K562 (cell line): ENCODE measurements around the gene CISD2. TPM values are rescaled to one million over a fixed set of nuclear protein-coding genes. Genes with fewer than 3 reads are reported as not detected.

ENCODE experiments used
- CTCFL ChIP-seq: IDR thresholded peaks from 2 replicates; pipeline ENCODE4 v1.6.1; 2011; ENCODE audit warnings: borderline replicate concordance, low read depth, mild to moderate bottlenecking, moderate library complexity, low read length; ENCODE audit not compliant: insufficient read depth, poor library complexity, severe bottlenecking
- DEAF1 ChIP-seq: fragments of 450-650 bp; formaldehyde crosslinking; IDR thresholded peaks from 2 replicates; pipeline ENCODE4 v1.4.0; 2020; ENCODE audit warnings: mild to moderate bottlenecking, moderate library complexity
- ERF ChIP-seq: fragments of 450-650 bp; formaldehyde crosslinking; IDR thresholded peaks from 2 replicates; pipeline ENCODE4 v1.4.0; 2020; ENCODE audit warnings: mild to moderate bottlenecking, mixed read lengths
- FOS ChIP-seq: IDR thresholded peaks from 3 replicates; pipeline ENCODE4 v1.6.1; 2011; ENCODE audit not compliant: insufficient read length; ENCODE audit errors: extremely low read depth
- KLF6 ChIP-seq: fragments of 250-450 bp; sonication (Bioruptor Pico); IDR thresholded peaks from 2 replicates; pipeline ENCODE4 v1.4.0; 2020; ENCODE audit warnings: mild to moderate bottlenecking, moderate library complexity, borderline replicate concordance
- MECOM ChIP-seq: fragments of 250-450 bp; sonication (Bioruptor Pico); IDR thresholded peaks from 2 replicates; pipeline ENCODE4 v1.8.0; 2022; ENCODE audit warnings: inconsistent platforms
- MXD1 ChIP-seq: fragments of 250-450 bp; sonication (Bioruptor Pico); IDR thresholded peaks from 2 replicates; pipeline ENCODE4 v1.8.0; 2021; ENCODE audit warnings: borderline replicate concordance, mild to moderate bottlenecking, moderate library complexity; ENCODE audit not compliant: poor library complexity, severe bottlenecking
- NBN ChIP-seq: fragments of 450-650 bp; IDR thresholded peaks from 2 replicates; pipeline ENCODE4 v1.6.1; 2016; ENCODE audit warnings: low read depth, mild to moderate bottlenecking
- PBX2 ChIP-seq, 2 experiments: IDR thresholded peaks in 1 of 2; conservative IDR thresholded peaks in 1 of 2; 2 replicates each; pipeline ENCODE4 v1.6.1; 2016; ENCODE audit warnings: low read depth in 2 of 2, mild to moderate bottlenecking in 1 of 2, missing compliant biosample characterization in 1 of 2, missing genetic modification characterization in 1 of 2, moderate library complexity in 1 of 2
- RAD21 ChIP-seq, 2 experiments: fragments of 250-450 bp in 1 of 2; fragments of 450-650 bp in 1 of 2; sonication (Bioruptor Pico) in 1 of 2; formaldehyde crosslinking in 1 of 2; IDR thresholded peaks in 1 of 2; conservative IDR thresholded peaks in 1 of 2; 2 replicates each; pipeline versions ENCODE4 v1.4.0 to v1.8.0; 2020 to 2022; ENCODE audit warnings: mild to moderate bottlenecking in 2 of 2, moderate library complexity in 1 of 2
- SRSF1 ChIP-seq: fragments of 200-400 bp; formaldehyde crosslinking; IDR thresholded peaks from 2 replicates; pipeline ENCODE4 v1.6.1; 2017; ENCODE audit warnings: mild to moderate bottlenecking, low read depth, low read length, moderate library complexity
- XRCC5 ChIP-seq: fragments of 200-400 bp; formaldehyde crosslinking; IDR thresholded peaks from 2 replicates; pipeline ENCODE4 v1.6.1; 2017; ENCODE audit warnings: low read depth, mild to moderate bottlenecking, low read length
- ZNF134 ChIP-seq: fragments of 250-450 bp; sonication (Bioruptor Pico); conservative IDR thresholded peaks from 2 replicates; pipeline ENCODE4 v1.4.0; 2020
- polyA plus RNA-seq, 8 experiments: library from polyadenylated mRNA; depleted of rRNA in 4 of 8; stranded (reverse) in 5 of 8; unstranded in 3 of 8; fragments of >200 nt; fragmentation: Nextera tagmentation in 2 of 8; fragmentation: Illumina TruSeq in 1 of 8; extraction: Ambion mirVana in 2 of 8; extraction: Trizol in 1 of 8; gene quantifications; 2 replicates each; pipeline versions ENCODE4 v1.2.1 to v1.2.3, GENCODE V29; 2011 to 2014; ENCODE audit warnings: inconsistent platforms in 1 of 8, missing spikeins in 1 of 8
- total RNA-seq, 7 experiments: library from RNA; depleted of rRNA in 6 of 7; stranded (reverse); fragments of >200 nt in 6 of 7; fragmentation: Illumina TruSeq in 2 of 7; extraction: Trizol in 2 of 7; gene quantifications; 2 replicates each; pipeline versions ENCODE4 v1.2.1 to v1.2.3, GENCODE V29; 2011 to 2021; ENCODE audit warnings: low replicate concordance in 1 of 7

The CISD2 gene
- total and polyA plus RNA-seq, 9 of the 15 experiments (the other 6 are each of a cell fraction or from before 2014, with no cell fraction given), result 37.8 to 91.4 (median 59.8) TPM

DNA sequence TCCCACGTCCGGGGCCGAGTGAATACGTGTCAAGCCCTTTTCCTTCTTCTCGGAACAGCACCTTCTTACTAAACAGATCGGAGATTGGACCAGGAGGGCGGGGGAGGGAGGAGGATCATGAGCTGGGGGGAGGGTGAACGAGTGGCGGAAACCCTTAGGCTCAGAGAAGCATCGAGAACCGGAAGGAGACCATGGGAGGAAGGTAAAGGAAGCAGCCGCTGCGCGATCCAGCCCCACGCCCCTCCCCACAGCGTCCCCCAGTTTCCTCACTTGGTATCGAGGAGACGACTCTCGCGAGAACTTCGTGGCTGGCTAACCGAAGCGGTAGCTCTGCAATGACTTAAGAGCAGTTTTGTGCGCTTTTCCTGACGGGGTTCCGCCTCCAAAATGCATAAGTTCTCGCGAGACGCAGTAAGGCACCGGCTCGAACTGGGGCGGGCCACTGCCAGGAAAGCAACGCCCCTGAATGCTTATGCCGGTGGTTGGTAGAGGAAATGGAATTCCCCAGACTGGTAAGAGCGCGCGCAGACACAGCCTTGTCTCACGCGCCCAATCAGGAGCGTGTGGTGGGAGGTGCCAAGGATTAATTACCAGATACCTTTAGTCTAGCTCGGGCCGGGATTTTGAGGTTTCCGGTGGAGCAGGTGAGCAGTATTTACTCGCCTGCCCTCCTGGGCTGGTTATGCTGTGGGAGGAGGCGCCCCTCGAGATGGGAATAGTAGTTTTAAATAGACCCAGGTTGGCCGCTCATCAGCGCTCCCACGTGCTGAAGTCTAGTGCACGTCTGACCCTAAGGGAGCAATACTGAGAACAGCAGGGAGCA is 40.9 kb upstream of the CISD2 start (continued):
- TF ChIP-seq RAD21 (CRISPR knock-in tag; conservative IDR thresholded peaks at IDR 0.05 in 1 of 2, IDR thresholded peaks at IDR 0.05 in 1 of 2), result peak in 1 of 2 experiments; percentile 34; a peak in 1 of 4 replicates
- TF ChIP-seq FOS, result no peak
- peak; percentile 61 for TF ChIP-seq MXD1 (CRISPR knock-in tag)
- peak; percentile 70 for TF ChIP-seq NBN
- no peak for TF ChIP-seq PBX2 (CRISPR knock-in tag; IDR thresholded peaks at IDR 0.05; ENCODE audit: low read depth)
- TF ChIP-seq PBX2 (tag; conservative IDR thresholded peaks at IDR 0.05; ENCODE audit: low read depth), result no peak
- TF ChIP-seq ERF (CRISPR knock-in tag), result no peak
- 0 out of 2 replicates have a peak, but pooled peaks have one; percentile 15 for TF ChIP-seq XRCC5
- no peak for TF ChIP-seq ZNF134 (CRISPR knock-in tag)
- TF ChIP-seq DEAF1, result no peak
- TF ChIP-seq MECOM (CRISPR knock-in tag), result 0 out of 2 replicates have a peak, but pooled peaks have one; percentile 36
- TF ChIP-seq KLF6 (CRISPR knock-in tag), result no peak
- no peak for TF ChIP-seq CTCFL
- TF ChIP-seq SRSF1, result no peak
